ENCODE data around the gene TMEM215. TPM values are rescaled to one million over a fixed set of nuclear protein-coding genes. Genes with fewer than 3 reads are reported as not detected.

Gene TMEM215
- total and polyA plus RNA-seq, 2 experiments from 2014 or later, result not detected

GRCh38 chr9:32820322-32820721 lies 37.0 kb downstream of the TMEM215 start:
- no peaks in the 10 kb centered on the region for H3K27me3 ChIP-seq
- no peak for DNase-seq (ENCODE audit: low read depth in 1 of 2, low spot score in 1 of 2)
- TF ChIP-seq, protein P1, sequence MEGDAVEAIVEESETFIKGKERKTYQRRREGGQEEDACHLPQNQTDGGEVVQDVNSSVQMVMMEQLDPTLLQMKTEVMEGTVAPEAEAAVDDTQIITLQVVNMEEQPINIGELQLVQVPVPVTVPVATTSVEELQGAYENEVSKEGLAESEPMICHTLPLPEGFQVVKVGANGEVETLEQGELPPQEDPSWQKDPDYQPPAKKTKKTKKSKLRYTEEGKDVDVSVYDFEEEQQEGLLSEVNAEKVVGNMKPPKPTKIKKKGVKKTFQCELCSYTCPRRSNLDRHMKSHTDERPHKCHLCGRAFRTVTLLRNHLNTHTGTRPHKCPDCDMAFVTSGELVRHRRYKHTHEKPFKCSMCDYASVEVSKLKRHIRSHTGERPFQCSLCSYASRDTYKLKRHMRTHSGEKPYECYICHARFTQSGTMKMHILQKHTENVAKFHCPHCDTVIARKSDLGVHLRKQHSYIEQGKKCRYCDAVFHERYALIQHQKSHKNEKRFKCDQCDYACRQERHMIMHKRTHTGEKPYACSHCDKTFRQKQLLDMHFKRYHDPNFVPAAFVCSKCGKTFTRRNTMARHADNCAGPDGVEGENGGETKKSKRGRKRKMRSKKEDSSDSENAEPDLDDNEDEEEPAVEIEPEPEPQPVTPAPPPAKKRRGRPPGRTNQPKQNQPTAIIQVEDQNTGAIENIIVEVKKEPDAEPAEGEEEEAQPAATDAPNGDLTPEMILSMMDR (IDR thresholded peaks at IDR 0.05; ENCODE audit: low read depth, low read length), result no peak

DNA sequence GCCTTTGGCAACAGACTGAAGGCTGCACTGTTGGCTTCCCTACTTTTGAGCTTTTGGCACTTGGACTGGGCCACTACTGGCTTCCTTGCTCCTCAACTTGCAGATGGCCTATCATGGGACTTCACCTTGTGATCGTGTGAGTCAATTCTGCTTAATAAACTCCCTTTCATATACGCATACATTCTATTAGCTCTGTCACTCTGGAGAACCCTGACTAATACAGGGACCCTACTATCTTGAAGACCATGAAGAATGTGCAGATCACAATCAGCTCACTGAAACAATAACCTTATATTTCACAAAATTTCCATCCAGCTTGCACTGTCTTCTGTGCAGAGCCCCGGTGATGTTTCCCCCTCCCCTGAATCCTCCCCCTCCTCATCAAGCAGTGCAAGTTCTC lies 39.8 kb downstream of the TMEM215 start:
- H3K9me3 ChIP-seq (ENCODE audit: low read depth), result no peaks in the 10 kb centered on the region
- H3K36me3 ChIP-seq, result no peaks in the 10 kb centered on the region
- H3K27me3 ChIP-seq, result no peaks in the 10 kb centered on the region
- H3K4me3 ChIP-seq, result no peak overlapping the region
- TF ChIP-seq, protein P1 (IDR thresholded peaks at IDR 0.05; ENCODE audit: low read depth, low read length), result no peak
- H3K4me1 ChIP-seq (ENCODE audit: low read depth), result peaks cover 20% of the 10 kb centered on the region
- no peak for DNase-seq (ENCODE audit: low read depth in 1 of 2, low spot score in 1 of 2)
- no peak overlapping the region for H3K27ac ChIP-seq

More at GRCh38 chr9:32820322-32820721, 37.0 kb downstream of the TMEM215 start:
- Histone ChIP-seq H3K9me3 (ENCODE audit: low read depth) (no peaks in the 10 kb centered on the region), H3K4me3 (no peak overlapping the region), H3K27ac (no peak overlapping the region), H3K4me1 (ENCODE audit: low read depth) (peaks cover 19% of the 10 kb centered on the region), H3K36me3 (no peaks in the 10 kb centered on the region)

DNA sequence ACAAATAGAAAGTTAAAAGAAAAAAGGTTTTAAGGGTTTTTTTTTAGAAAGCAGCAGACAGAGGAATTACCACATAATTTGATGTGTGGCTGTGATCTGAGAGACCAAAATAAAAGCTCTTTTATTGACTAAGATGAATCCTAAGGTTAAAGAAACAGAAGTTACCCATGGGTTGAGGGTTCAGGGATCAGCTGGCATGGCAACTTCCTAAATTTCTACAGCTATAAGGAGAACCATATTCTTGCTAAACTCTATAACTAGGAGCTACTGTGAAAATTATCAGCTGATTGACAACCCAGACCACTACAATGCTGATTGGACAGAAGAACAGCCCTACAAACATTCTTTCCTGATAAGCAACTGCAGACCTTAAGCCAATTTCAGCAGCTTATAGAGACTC lies 40.2 kb downstream of the TMEM215 start:
- no peak overlapping the region for H3K4me3 ChIP-seq
- no peaks in the 10 kb centered on the region for H3K27me3 ChIP-seq

DNA sequence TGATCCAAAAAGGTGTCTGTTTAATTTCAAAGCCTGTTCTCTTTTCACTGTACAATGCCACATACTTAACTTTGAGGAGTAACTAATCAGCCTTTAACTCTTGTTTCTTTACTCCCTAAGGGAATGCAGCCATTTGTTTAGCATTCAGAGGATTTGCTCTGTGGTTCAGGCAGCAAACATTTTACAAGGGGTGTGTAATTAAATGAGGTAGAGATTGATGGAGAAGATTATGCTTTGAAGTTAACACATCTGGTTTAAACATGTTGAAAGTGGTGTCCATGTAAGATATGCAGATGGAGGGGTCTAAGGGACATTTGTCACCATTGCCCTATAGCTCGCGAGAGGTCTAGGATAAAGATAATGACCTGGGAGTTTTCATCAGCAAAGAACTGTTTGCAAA lies 41.9 kb downstream of the TMEM215 start:
- H3K27ac ChIP-seq, result no peak overlapping the region
- H3K27me3 ChIP-seq, result no peaks in the 10 kb centered on the region
- peak in 1 of 2 donors; percentile 12 for DNase-seq (ENCODE audit: low read depth in 1 of 2, low spot score in 1 of 2)
- no peak overlapping the region for H3K4me3 ChIP-seq
- no peaks in the 10 kb centered on the region for H3K36me3 ChIP-seq
- TF ChIP-seq, protein P1 (IDR thresholded peaks at IDR 0.05; ENCODE audit: low read depth, low read length), result no peak
- no peaks in the 10 kb centered on the region for H3K9me3 ChIP-seq (ENCODE audit: low read depth)
- peaks cover 23% of the 10 kb centered on the region for H3K4me1 ChIP-seq (ENCODE audit: low read depth)

More for the DNA sequence above, 40.2 kb downstream of the TMEM215 start:
- no peaks in the 10 kb centered on the region for H3K9me3 ChIP-seq (ENCODE audit: low read depth)
- peak in 1 of 2 donors; percentile 11 for DNase-seq (ENCODE audit: low read depth in 1 of 2, low spot score in 1 of 2)
- no peak overlapping the region for H3K27ac ChIP-seq
- TF ChIP-seq, protein P1 (IDR thresholded peaks at IDR 0.05; ENCODE audit: low read depth, low read length), result no peak
- H3K4me1 ChIP-seq (ENCODE audit: low read depth), result peaks cover 20% of the 10 kb centered on the region
- H3K36me3 ChIP-seq, result no peaks in the 10 kb centered on the region

DNA sequence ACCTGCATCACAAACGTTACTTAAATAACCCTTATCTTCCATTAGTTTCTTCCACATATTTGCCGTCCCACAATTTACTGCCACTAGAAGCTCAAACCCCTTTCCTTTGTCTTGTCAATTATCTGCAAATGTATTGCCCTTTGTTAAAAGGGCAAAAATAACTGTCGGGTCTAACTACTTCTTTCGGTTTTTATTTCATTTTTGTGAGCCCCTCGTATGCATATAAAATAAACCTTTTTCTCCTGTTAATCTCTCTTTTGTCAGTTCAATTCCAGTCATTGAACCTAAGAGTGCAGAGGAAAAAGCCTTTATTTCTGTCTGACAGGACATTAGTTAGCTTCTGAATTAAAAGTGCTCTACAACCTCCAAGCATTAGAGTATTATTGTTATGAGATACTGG lies 45.5 kb downstream of the TMEM215 start:
- no peaks in the 10 kb centered on the region for H3K27me3 ChIP-seq

More for the DNA sequence above, 45.5 kb downstream of the TMEM215 start:
- Histone ChIP-seq H3K4me1 (ENCODE audit: low read depth) (peaks cover 16% of the 10 kb centered on the region), H3K4me3 (no peak overlapping the region), H3K36me3 (no peaks in the 10 kb centered on the region), H3K27ac (no peak overlapping the region), H3K9me3 (ENCODE audit: low read depth) (no peaks in the 10 kb centered on the region)
- DNase-seq (ENCODE audit: low read depth in 1 of 2, low spot score in 1 of 2), result no peak
- TF ChIP-seq, protein P1 (IDR thresholded peaks at IDR 0.05; ENCODE audit: low read depth, low read length), result no peak
